Uterus (tissue), 2 donors: ENCODE results near the gene SDCCAG8.

Source experiments
- CTCF ChIP-seq, 4 experiments: fragments of 200-600 bp in 2 of 4; fragments of 450-650 bp in 2 of 4; sonication (generic) in 2 of 4; IDR thresholded peaks; one replicate each; pipeline ENCODE4 v1.5.1; 2016 to 2019; ENCODE audit warnings: antibody characterized with exemption in 4 of 4, mild to moderate bottlenecking in 2 of 4, moderate library complexity in 1 of 4
- POLR2A ChIP-seq, 2 donors: fragments of 450-650 bp; IDR thresholded peaks; one replicate each; pipeline ENCODE4 v1.6.1; 2016; ENCODE audit warnings: antibody characterized with exemption in 2 of 2, mild to moderate bottlenecking in 1 of 2, moderate library complexity in 1 of 2

GRCh38 chr1:243315893-243316292, 60.1 kb downstream of the SDCCAG8 start:
- TF ChIP-seq CTCF (IDR thresholded peaks at IDR 0.05) (no peak), POLR2A (IDR thresholded peaks at IDR 0.05) (no peak)
